Measurements from ENCODE around the gene PSMB3. TPM values are rescaled to one million over a fixed set of nuclear protein-coding genes. Genes with fewer than 3 reads are reported as not detected.

Gene PSMB3
- total RNA-seq, 2 donors from 2014 or later = 68.2 to 99.2 TPM

- Histone ChIP-seq H3K27ac (no peak overlapping the region), H3K4me3 (no peak overlapping the region), H3K27me3 (no peaks in the 10 kb centered on the region), H3K36me3 (replicated peaks in 1 of 2; ENCODE audit: insufficient read depth in 1 of 2, low read depth in 2 of 2) (peaks cover 0 to 16% of the 10 kb centered on the region in 2 donors), H3K9me3 (no peaks in the 10 kb centered on the region), H3K4me1 (peaks cover 30% of the 10 kb centered on the region)
- intact Hi-C loops (cut with DNase I) = no loop called here
- DNase-seq (no peak), ATAC-seq (no peak)
- TF ChIP-seq POLR2A (IDR thresholded peaks at IDR 0.05) (no peak), CTCF (IDR thresholded peaks at IDR 0.05) (no peak)
- WGBS, 2 donors = 89 to 92% methylated on average over 7 to 9 of the region's 9 CpGs
Measured at GRCh38 chr17:38715216-38715943, 37.2 kb upstream of the PSMB3 start.

GRCh38 chr17:38716368-38717005 lies 36.1 kb upstream of the PSMB3 start:
- no peak for DNase-seq
- Histone ChIP-seq H3K27me3 (no peaks in the 10 kb centered on the region), H3K4me3 (no peak overlapping the region), H3K9me3 (no peaks in the 10 kb centered on the region), H3K4me1 (peaks cover 22% of the 10 kb centered on the region), H3K36me3 (replicated peaks in 1 of 2; ENCODE audit: insufficient read depth in 1 of 2, low read depth in 2 of 2) (peaks cover 0 to 18% of the 10 kb centered on the region in 2 donors), H3K27ac (no peak overlapping the region)
- 82 to 92% methylated on average over 4 to 18 of the region's 18 CpGs for WGBS, 2 donors
- intact Hi-C loops (cut with DNase I) = no loop called here
- no peak for ATAC-seq
- TF ChIP-seq POLR2A (IDR thresholded peaks at IDR 0.05) (no peak), CTCF (IDR thresholded peaks at IDR 0.05) (no peak)

- DNase-seq = no peak
- TF ChIP-seq POLR2A (IDR thresholded peaks at IDR 0.05) = no peak
- TF ChIP-seq CTCF (IDR thresholded peaks at IDR 0.05) = no peak
- Histone ChIP-seq H3K4me1 (peaks cover 14% of the 10 kb centered on the region), H3K36me3 (replicated peaks in 1 of 2; ENCODE audit: insufficient read depth in 1 of 2, low read depth in 2 of 2) (peaks cover 0 to 16% of the 10 kb centered on the region in 2 donors), H3K27ac (no peak overlapping the region), H3K9me3 (no peaks in the 10 kb centered on the region), H3K27me3 (no peaks in the 10 kb centered on the region), H3K4me3 (no peak overlapping the region)
- intact Hi-C loops (cut with DNase I) = no loop called here
- no peak for ATAC-seq
- 86 to 87% methylated on average over 11 to 12 of the region's 12 CpGs for WGBS, 2 donors
Measured at GRCh38 chr17:38717139-38717745, 35.3 kb upstream of the PSMB3 start.

- no peaks in the 10 kb centered on the region for H3K27me3 ChIP-seq
- ATAC-seq (no peak), DNase-seq (no peak)
- no peak for TF ChIP-seq POLR2A (IDR thresholded peaks at IDR 0.05)
- TF ChIP-seq CTCF (IDR thresholded peaks at IDR 0.05) = no peak
- peak overlapping the region in 1 of 4 donors; percentile 25 for H3K27ac ChIP-seq
- no peak overlapping the region for H3K4me3 ChIP-seq
- H3K9me3 ChIP-seq = no peaks in the 10 kb centered on the region
- intact Hi-C loops (cut with DNase I) = no loop called here
- peaks cover 0 to 8% of the 10 kb centered on the region in 2 donors for H3K36me3 ChIP-seq (replicated peaks in 1 of 2; ENCODE audit: insufficient read depth in 1 of 2, low read depth in 2 of 2)
- 91% methylated on average over 28 of the region's 29 CpGs for WGBS, 2 donors
- H3K4me1 ChIP-seq = peaks cover 11% of the 10 kb centered on the region
Measured at GRCh38 chr17:38719289-38719942, 33.1 kb upstream of the PSMB3 start.
